Measurements from ENCODE around the gene COA5. TPM values are rescaled to one million over a fixed set of nuclear protein-coding genes. Genes with fewer than 3 reads are reported as not detected.
A peak's percentile ranks its signal among the peaks of the same experiment; 100 is the strongest.

Gene COA5
- polyA plus RNA-seq, 4 donors: 29.7 to 57.5 (median 36.8) TPM

DNA sequence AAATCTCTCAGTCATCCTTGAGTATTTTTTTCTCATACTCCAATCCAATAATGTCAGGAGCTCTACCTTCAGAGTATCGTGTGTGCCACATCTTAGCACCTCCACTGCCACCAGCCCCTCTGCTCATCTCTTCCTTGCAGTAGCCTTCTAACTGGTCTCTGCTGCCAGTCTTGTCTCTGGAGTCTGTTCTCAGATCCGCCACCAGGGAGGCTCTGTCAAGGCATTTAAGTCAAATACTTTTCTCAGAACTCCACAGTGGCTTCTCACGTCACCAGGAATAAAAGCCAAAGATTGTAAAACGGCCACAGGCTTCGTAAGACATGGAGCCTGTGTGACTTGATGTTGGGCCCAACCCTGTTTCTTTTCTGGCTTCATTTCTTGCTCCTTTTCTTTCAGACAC is 7.2 kb upstream of the COA5 start:
- Histone ChIP-seq H3K27ac (ENCODE audit: low read depth in 1 of 3, low read length in 2 of 3) (no peak overlapping the region), H3K4me1 (ENCODE audit: control insufficient read depth in 3 of 3, insufficient read depth in 2 of 3, low read depth in 1 of 3, low read length in 2 of 3) (peaks cover 0 to 4% (median 4%) of the 10 kb centered on the region in 3 donors), H3K9me3 (ENCODE audit: control insufficient read depth in 2 of 2, insufficient read depth in 1 of 2, low read depth in 1 of 2, low read length in 1 of 2) (no peaks in the 10 kb centered on the region), H3K36me3 (ENCODE audit: control insufficient read depth in 3 of 3, insufficient read depth in 2 of 3, low read depth in 1 of 3, low read length in 3 of 3) (peaks cover 4 to 28% (median 19%) of the 10 kb centered on the region in 3 donors), H3K4me3 (ENCODE audit: low read depth in 1 of 3, low read length in 3 of 3) (no peak overlapping the region), H3K27me3 (ENCODE audit: control insufficient read depth in 3 of 3, insufficient read depth in 3 of 3, low read length in 3 of 3) (no peaks in the 10 kb centered on the region)
- FAIRE-seq: no peak
- DNase-seq: peak in 1 of 2 donors; percentile 16
- 89 to 94% (median 89%) methylated on average over 5 of the region's 5 CpGs for WGBS, 3 donors

DNA sequence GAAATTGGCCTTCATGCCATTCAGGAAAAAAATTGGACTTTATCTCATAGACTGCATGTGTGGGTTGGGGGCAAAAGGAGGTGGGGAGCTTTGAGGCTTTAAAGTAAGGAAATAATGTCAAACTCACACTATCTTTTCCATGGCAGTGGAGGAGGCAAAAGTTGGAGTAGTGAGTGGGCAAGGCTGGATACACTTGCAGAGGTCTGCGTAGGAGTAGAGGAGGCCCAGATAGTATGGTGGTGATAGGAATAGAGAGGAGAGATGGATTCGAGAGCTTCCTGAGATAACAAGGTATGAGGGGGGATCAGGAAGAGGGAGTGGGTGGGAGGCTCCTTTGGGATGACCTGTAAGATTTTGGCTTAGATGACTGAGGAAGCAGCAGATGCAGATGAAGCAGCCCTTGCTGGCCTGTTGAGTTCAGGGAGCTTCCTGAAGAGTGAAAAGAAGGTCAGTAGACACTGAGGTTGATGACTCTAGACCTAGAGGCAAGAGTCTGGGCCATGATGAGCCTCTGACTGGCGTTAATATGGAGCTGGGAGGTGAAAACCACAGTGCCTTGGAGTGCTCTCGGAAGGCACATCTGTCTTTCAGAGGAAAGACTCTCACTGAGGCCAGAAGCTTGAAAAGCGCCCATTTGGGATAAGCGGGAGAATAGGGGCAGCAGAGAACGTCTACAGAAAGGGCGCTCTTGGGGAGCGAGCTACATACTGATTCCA is 5.9 kb upstream of the COA5 start:
- H3K4me3 ChIP-seq (ENCODE audit: low read depth in 1 of 3, low read length in 3 of 3): no peak overlapping the region
- 97 to 99% (median 98%) methylated on average over 9 of the region's 9 CpGs for WGBS, 3 donors
- no peak overlapping the region for H3K27ac ChIP-seq (ENCODE audit: low read depth in 1 of 3, low read length in 2 of 3)
- no peak for FAIRE-seq
- peaks cover 6 to 13% (median 12%) of the 10 kb centered on the region in 3 donors for H3K4me1 ChIP-seq (ENCODE audit: control insufficient read depth in 3 of 3, insufficient read depth in 2 of 3, low read depth in 1 of 3, low read length in 2 of 3)
- no peaks in the 10 kb centered on the region for H3K27me3 ChIP-seq (ENCODE audit: control insufficient read depth in 3 of 3, insufficient read depth in 3 of 3, low read length in 3 of 3)
- no peak for DNase-seq
- no peaks in the 10 kb centered on the region for H3K9me3 ChIP-seq (ENCODE audit: control insufficient read depth in 2 of 2, insufficient read depth in 1 of 2, low read depth in 1 of 2, low read length in 1 of 2)
- peaks cover 4 to 30% (median 19%) of the 10 kb centered on the region in 3 donors for H3K36me3 ChIP-seq (ENCODE audit: control insufficient read depth in 3 of 3, insufficient read depth in 2 of 3, low read depth in 1 of 3, low read length in 3 of 3)

- Histone ChIP-seq H3K36me3 (ENCODE audit: control insufficient read depth in 3 of 3, insufficient read depth in 2 of 3, low read depth in 1 of 3, low read length in 3 of 3) (peaks cover 0 to 19% (median 13%) of the 10 kb centered on the region in 3 donors), H3K9me3 (ENCODE audit: control insufficient read depth in 2 of 2, insufficient read depth in 1 of 2, low read depth in 1 of 2, low read length in 1 of 2) (no peaks in the 10 kb centered on the region), H3K27me3 (ENCODE audit: control insufficient read depth in 3 of 3, insufficient read depth in 3 of 3, low read length in 3 of 3) (no peaks in the 10 kb centered on the region), H3K4me1 (ENCODE audit: control insufficient read depth in 3 of 3, insufficient read depth in 2 of 3, low read depth in 1 of 3, low read length in 2 of 3) (peaks cover 12 to 20% (median 12%) of the 10 kb centered on the region in 3 donors), H3K27ac (ENCODE audit: low read depth in 1 of 3, low read length in 2 of 3) (peak overlapping the region; percentile 56 to 100 (median 96)), H3K4me3 (ENCODE audit: low read depth in 1 of 3, low read length in 3 of 3) (peak overlapping the region; percentile 78 to 98 (median 96))
- DNase-seq: peak in 1 of 2 donors; percentile 41
- FAIRE-seq: no peak
- WGBS, 3 donors: 1 to 3% (median 2%) methylated on average over 29 of the region's 29 CpGs
These were observed 771 bp upstream of the COA5 start for GRCh38 chr2:98608962-98609604.

- no peaks in the 10 kb centered on the region for H3K27me3 ChIP-seq (ENCODE audit: control insufficient read depth in 3 of 3, insufficient read depth in 3 of 3, low read length in 3 of 3)
These were observed 584 bp downstream of the COA5 start for GRCh38 chr2:98607741-98608115.

DNA sequence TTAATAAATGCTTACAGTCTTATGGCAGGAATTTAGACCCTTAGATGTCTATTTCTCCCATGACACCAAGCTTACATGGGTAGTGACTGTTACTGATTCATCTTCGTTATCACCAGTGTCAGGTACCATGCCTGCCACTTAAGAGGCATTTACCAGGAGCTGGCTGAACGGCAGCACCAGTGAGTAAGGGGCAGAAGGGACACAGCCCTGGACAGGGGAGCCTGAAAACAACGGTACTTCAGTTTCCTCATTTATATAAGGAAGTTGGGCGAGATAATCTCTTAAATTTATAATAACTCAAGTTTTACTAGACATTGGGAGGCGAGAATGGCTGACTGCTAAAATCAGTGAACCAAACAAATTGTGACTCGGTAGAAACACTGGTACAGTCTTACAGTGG is 1.2 kb downstream of the COA5 start:
- H3K4me1 ChIP-seq (ENCODE audit: control insufficient read depth in 3 of 3, insufficient read depth in 2 of 3, low read depth in 1 of 3, low read length in 2 of 3): peaks cover 12 to 20% (median 12%) of the 10 kb centered on the region in 3 donors
- no peak overlapping the region for H3K27ac ChIP-seq (ENCODE audit: low read depth in 1 of 3, low read length in 2 of 3)
- H3K27me3 ChIP-seq (ENCODE audit: control insufficient read depth in 3 of 3, insufficient read depth in 3 of 3, low read length in 3 of 3): no peaks in the 10 kb centered on the region
- H3K9me3 ChIP-seq (ENCODE audit: control insufficient read depth in 2 of 2, insufficient read depth in 1 of 2, low read depth in 1 of 2, low read length in 1 of 2): no peaks in the 10 kb centered on the region
- H3K4me3 ChIP-seq (ENCODE audit: low read depth in 1 of 3, low read length in 3 of 3): peak overlapping the region; percentile 78 to 98 (median 96)
- 26 to 46% (median 38%) methylated on average over 6 of the region's 6 CpGs for WGBS, 3 donors
- FAIRE-seq (no peak), DNase-seq (no peak)
- peaks cover 0 to 13% (median 3%) of the 10 kb centered on the region in 3 donors for H3K36me3 ChIP-seq (ENCODE audit: control insufficient read depth in 3 of 3, insufficient read depth in 2 of 3, low read depth in 1 of 3, low read length in 3 of 3)

More at GRCh38 chr2:98607741-98608115, 584 bp downstream of the COA5 start:
- Histone ChIP-seq H3K4me1 (ENCODE audit: control insufficient read depth in 3 of 3, insufficient read depth in 2 of 3, low read depth in 1 of 3, low read length in 2 of 3) (peaks cover 12 to 20% (median 12%) of the 10 kb centered on the region in 3 donors), H3K27ac (ENCODE audit: low read depth in 1 of 3, low read length in 2 of 3) (peak overlapping the region; percentile 78 to 100 (median 96)), H3K9me3 (ENCODE audit: control insufficient read depth in 2 of 2, insufficient read depth in 1 of 2, low read depth in 1 of 2, low read length in 1 of 2) (no peaks in the 10 kb centered on the region), H3K36me3 (ENCODE audit: control insufficient read depth in 3 of 3, insufficient read depth in 2 of 3, low read depth in 1 of 3, low read length in 3 of 3) (peaks cover 0 to 12% (median 5%) of the 10 kb centered on the region in 3 donors), H3K4me3 (ENCODE audit: low read depth in 1 of 3, low read length in 3 of 3) (peak overlapping the region; percentile 78 to 98 (median 96))
- DNase-seq (peak in 1 of 2 donors; percentile 30), FAIRE-seq (no peak)
- WGBS, 3 donors: 0 to 5% (median 4%) methylated on average over 7 of the region's 7 CpGs

- FAIRE-seq (no peak), DNase-seq (no peak)
- 85 to 89% (median 87%) methylated on average over 7 of the region's 7 CpGs for WGBS, 3 donors
- no peak overlapping the region for H3K4me3 ChIP-seq (ENCODE audit: low read depth in 1 of 3, low read length in 3 of 3)
- H3K4me1 ChIP-seq (ENCODE audit: control insufficient read depth in 3 of 3, insufficient read depth in 2 of 3, low read depth in 1 of 3, low read length in 2 of 3): peaks cover 12 to 20% (median 12%) of the 10 kb centered on the region in 3 donors
- H3K36me3 ChIP-seq (ENCODE audit: control insufficient read depth in 3 of 3, insufficient read depth in 2 of 3, low read depth in 1 of 3, low read length in 3 of 3): peaks cover 0 to 14% (median 1%) of the 10 kb centered on the region in 3 donors
- no peak overlapping the region for H3K27ac ChIP-seq (ENCODE audit: low read depth in 1 of 3, low read length in 2 of 3)
- H3K27me3 ChIP-seq (ENCODE audit: control insufficient read depth in 3 of 3, insufficient read depth in 3 of 3, low read length in 3 of 3): no peaks in the 10 kb centered on the region
- no peaks in the 10 kb centered on the region for H3K9me3 ChIP-seq (ENCODE audit: control insufficient read depth in 2 of 2, insufficient read depth in 1 of 2, low read depth in 1 of 2, low read length in 1 of 2)
These were observed 1.9 kb downstream of the COA5 start for GRCh38 chr2:98606431-98606830.

DNA sequence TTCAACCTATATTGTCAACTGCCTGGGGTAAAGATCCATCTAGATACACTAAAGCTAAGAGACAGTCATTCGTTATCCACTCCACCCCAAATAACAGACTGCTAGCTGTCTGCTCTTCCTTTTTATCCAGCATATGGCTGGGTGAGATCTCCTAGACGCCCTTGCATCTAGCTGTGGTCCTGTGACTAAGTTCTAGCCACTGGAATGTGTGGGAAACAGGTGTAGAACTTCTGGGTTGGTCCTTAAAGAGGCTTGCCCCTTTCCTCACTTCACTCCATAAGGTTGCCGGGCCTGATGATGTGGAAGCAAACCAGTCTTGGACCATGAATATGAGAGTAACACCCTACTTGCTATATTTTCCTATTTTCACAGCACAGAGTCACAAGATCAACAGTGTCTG is 3.2 kb downstream of the COA5 start:
- 77 to 80% (median 79%) methylated on average over 3 of the region's 3 CpGs for WGBS, 3 donors
- no peak for FAIRE-seq
- no peak overlapping the region for H3K4me3 ChIP-seq (ENCODE audit: low read depth in 1 of 3, low read length in 3 of 3)
- peaks cover 1 to 10% (median 2%) of the 10 kb centered on the region in 3 donors for H3K36me3 ChIP-seq (ENCODE audit: control insufficient read depth in 3 of 3, insufficient read depth in 2 of 3, low read depth in 1 of 3, low read length in 3 of 3)
- H3K27me3 ChIP-seq (ENCODE audit: control insufficient read depth in 3 of 3, insufficient read depth in 3 of 3, low read length in 3 of 3): no peaks in the 10 kb centered on the region
- H3K4me1 ChIP-seq (ENCODE audit: control insufficient read depth in 3 of 3, insufficient read depth in 2 of 3, low read depth in 1 of 3, low read length in 2 of 3): peaks cover 5 to 12% (median 11%) of the 10 kb centered on the region in 3 donors
- no peak for DNase-seq
- no peak overlapping the region for H3K27ac ChIP-seq (ENCODE audit: low read depth in 1 of 3, low read length in 2 of 3)
- H3K9me3 ChIP-seq (ENCODE audit: control insufficient read depth in 2 of 2, insufficient read depth in 1 of 2, low read depth in 1 of 2, low read length in 1 of 2): no peaks in the 10 kb centered on the region

GRCh38 chr2:98604547-98604946 is 3.8 kb downstream of the COA5 start:
- Histone ChIP-seq H3K27me3 (ENCODE audit: control insufficient read depth in 3 of 3, insufficient read depth in 3 of 3, low read length in 3 of 3) (no peaks in the 10 kb centered on the region), H3K4me3 (ENCODE audit: low read depth in 1 of 3, low read length in 3 of 3) (no peak overlapping the region), H3K4me1 (ENCODE audit: control insufficient read depth in 3 of 3, insufficient read depth in 2 of 3, low read depth in 1 of 3, low read length in 2 of 3) (peaks cover 0 to 8% (median 7%) of the 10 kb centered on the region in 3 donors), H3K27ac (ENCODE audit: low read depth in 1 of 3, low read length in 2 of 3) (no peak overlapping the region), H3K36me3 (ENCODE audit: control insufficient read depth in 3 of 3, insufficient read depth in 2 of 3, low read depth in 1 of 3, low read length in 3 of 3) (peaks cover 1 to 14% (median 7%) of the 10 kb centered on the region in 3 donors), H3K9me3 (ENCODE audit: control insufficient read depth in 2 of 2, insufficient read depth in 1 of 2, low read depth in 1 of 2, low read length in 1 of 2) (no peaks in the 10 kb centered on the region)
- 62 to 80% (median 79%) methylated on average over 2 of the region's 2 CpGs for WGBS, 3 donors
- no peak for FAIRE-seq
- DNase-seq: no peak

Data from small intestine (tissue), 7 donors.